ENCODE measurements around the gene C10orf88. TPM values are rescaled to one million over a fixed set of nuclear protein-coding genes. Genes with fewer than 3 reads are reported as not detected.

C10orf88 gene
- total RNA-seq, 1 donor from 2014 or later: 14.3 TPM

GRCh38 chr10:122894261-122894944 lies 59.6 kb downstream of the C10orf88 start:
- TF ChIP-seq, protein P1, sequence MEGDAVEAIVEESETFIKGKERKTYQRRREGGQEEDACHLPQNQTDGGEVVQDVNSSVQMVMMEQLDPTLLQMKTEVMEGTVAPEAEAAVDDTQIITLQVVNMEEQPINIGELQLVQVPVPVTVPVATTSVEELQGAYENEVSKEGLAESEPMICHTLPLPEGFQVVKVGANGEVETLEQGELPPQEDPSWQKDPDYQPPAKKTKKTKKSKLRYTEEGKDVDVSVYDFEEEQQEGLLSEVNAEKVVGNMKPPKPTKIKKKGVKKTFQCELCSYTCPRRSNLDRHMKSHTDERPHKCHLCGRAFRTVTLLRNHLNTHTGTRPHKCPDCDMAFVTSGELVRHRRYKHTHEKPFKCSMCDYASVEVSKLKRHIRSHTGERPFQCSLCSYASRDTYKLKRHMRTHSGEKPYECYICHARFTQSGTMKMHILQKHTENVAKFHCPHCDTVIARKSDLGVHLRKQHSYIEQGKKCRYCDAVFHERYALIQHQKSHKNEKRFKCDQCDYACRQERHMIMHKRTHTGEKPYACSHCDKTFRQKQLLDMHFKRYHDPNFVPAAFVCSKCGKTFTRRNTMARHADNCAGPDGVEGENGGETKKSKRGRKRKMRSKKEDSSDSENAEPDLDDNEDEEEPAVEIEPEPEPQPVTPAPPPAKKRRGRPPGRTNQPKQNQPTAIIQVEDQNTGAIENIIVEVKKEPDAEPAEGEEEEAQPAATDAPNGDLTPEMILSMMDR (IDR thresholded peaks at IDR 0.05; ENCODE audit: insufficient read depth, low read depth, low read length): no peak
- TF ChIP-seq EZH2 (IDR thresholded peaks at IDR 0.05; ENCODE audit: insufficient read depth, low read length): no peak
- Mint-ChIP-seq H3K36me3 (ENCODE audit: low read depth, unreplicated experiment) (no peaks in the 10 kb centered on the region), H3K4me1 (ENCODE audit: low read depth, unreplicated experiment) (no peaks in the 10 kb centered on the region), H3K27ac (ENCODE audit: unreplicated experiment) (no peak overlapping the region), H3K27me3 (ENCODE audit: low read depth, unreplicated experiment) (no peaks in the 10 kb centered on the region), H3K9me3 (ENCODE audit: unreplicated experiment) (no peaks in the 10 kb centered on the region), H3K4me3 (ENCODE audit: unreplicated experiment) (no peak overlapping the region)
- Histone ChIP-seq H2AFZ (ENCODE audit: low read depth, low read length) (no peak overlapping the region), H3K36me3 (ENCODE audit: insufficient read depth, low read length) (no peaks in the 10 kb centered on the region), H3K9ac (ENCODE audit: low read length) (no peak overlapping the region), H3K27me3 (ENCODE audit: insufficient read depth, low read length) (no peaks in the 10 kb centered on the region), H3K4me2 (ENCODE audit: low read length) (no peak overlapping the region), H4K20me1 (ENCODE audit: insufficient read depth, low read length) (no peaks in the 10 kb centered on the region), H3K9me3 (ENCODE audit: insufficient read depth, low read depth, low read length) (no peaks in the 10 kb centered on the region), H3K4me3 (ENCODE audit: insufficient read depth, low read depth, low read length) (no peak overlapping the region), H3K4me1 (ENCODE audit: insufficient read depth, low read length) (no peaks in the 10 kb centered on the region), H3K79me2 (ENCODE audit: insufficient read depth, low read length) (no peaks in the 10 kb centered on the region), H3K27ac (ENCODE audit: low read depth, low read length) (no peak overlapping the region)
- no peak for DNase-seq (ENCODE audit: low read depth)
- no peak for FAIRE-seq

GRCh38 chr10:122884166-122884565 lies 69.9 kb downstream of the C10orf88 start:
- no peaks in the 10 kb centered on the region for H3K36me3 Mint-ChIP-seq (ENCODE audit: low read depth, unreplicated experiment)
- H3K4me3 ChIP-seq (ENCODE audit: insufficient read depth, low read depth, low read length): no peak overlapping the region
- peaks cover 2% of the 10 kb centered on the region for H3K79me2 ChIP-seq (ENCODE audit: insufficient read depth, low read length)
- no peak overlapping the region for H2AFZ ChIP-seq (ENCODE audit: low read depth, low read length)
- no peaks in the 10 kb centered on the region for H4K20me1 ChIP-seq (ENCODE audit: insufficient read depth, low read length)
- peaks cover 7% of the 10 kb centered on the region for H3K27me3 Mint-ChIP-seq (ENCODE audit: low read depth, unreplicated experiment)
- no peak overlapping the region for H3K9ac ChIP-seq (ENCODE audit: low read length)
- H3K27me3 ChIP-seq (ENCODE audit: insufficient read depth, low read length): no peaks in the 10 kb centered on the region
- DNase-seq (ENCODE audit: low read depth) (no peak), FAIRE-seq (no peak)
- H3K4me1 Mint-ChIP-seq (ENCODE audit: low read depth, unreplicated experiment): no peaks in the 10 kb centered on the region
- no peaks in the 10 kb centered on the region for H3K4me1 ChIP-seq (ENCODE audit: insufficient read depth, low read length)
- H3K27ac ChIP-seq (ENCODE audit: low read depth, low read length): no peak overlapping the region
- H3K4me3 Mint-ChIP-seq (ENCODE audit: unreplicated experiment): no peak overlapping the region
- no peaks in the 10 kb centered on the region for H3K9me3 ChIP-seq (ENCODE audit: insufficient read depth, low read depth, low read length)
- no peak overlapping the region for H3K27ac Mint-ChIP-seq (ENCODE audit: unreplicated experiment)
- H3K9me3 Mint-ChIP-seq (ENCODE audit: unreplicated experiment): peaks cover under 1% of the 10 kb centered on the region
- no peak overlapping the region for H3K4me2 ChIP-seq (ENCODE audit: low read length)
- TF ChIP-seq EZH2 (IDR thresholded peaks at IDR 0.05; ENCODE audit: insufficient read depth, low read length): no peak
- TF ChIP-seq, protein P1 (IDR thresholded peaks at IDR 0.05; ENCODE audit: insufficient read depth, low read depth, low read length): no peak
- no peaks in the 10 kb centered on the region for H3K36me3 ChIP-seq (ENCODE audit: insufficient read depth, low read length)

- no peak overlapping the region for H3K4me2 ChIP-seq (ENCODE audit: low read length)
- no peak overlapping the region for H3K4me3 Mint-ChIP-seq (ENCODE audit: unreplicated experiment)
- no peak for TF ChIP-seq EZH2 (IDR thresholded peaks at IDR 0.05; ENCODE audit: insufficient read depth, low read length)
- TF ChIP-seq, protein P1 (IDR thresholded peaks at IDR 0.05; ENCODE audit: insufficient read depth, low read depth, low read length): no peak
- no peak overlapping the region for H3K9ac ChIP-seq (ENCODE audit: low read length)
- peaks cover 4% of the 10 kb centered on the region for H3K9me3 Mint-ChIP-seq (ENCODE audit: unreplicated experiment)
- no peaks in the 10 kb centered on the region for H4K20me1 ChIP-seq (ENCODE audit: insufficient read depth, low read length)
- H2AFZ ChIP-seq (ENCODE audit: low read depth, low read length): no peak overlapping the region
- H3K27me3 Mint-ChIP-seq (ENCODE audit: low read depth, unreplicated experiment): peaks cover 7% of the 10 kb centered on the region
- H3K4me1 Mint-ChIP-seq (ENCODE audit: low read depth, unreplicated experiment): no peaks in the 10 kb centered on the region
- peaks cover 7% of the 10 kb centered on the region for H3K4me1 ChIP-seq (ENCODE audit: insufficient read depth, low read length)
- FAIRE-seq: no peak
- H3K9me3 ChIP-seq (ENCODE audit: insufficient read depth, low read depth, low read length): no peaks in the 10 kb centered on the region
- no peak overlapping the region for H3K27ac Mint-ChIP-seq (ENCODE audit: unreplicated experiment)
- H3K27me3 ChIP-seq (ENCODE audit: insufficient read depth, low read length): no peaks in the 10 kb centered on the region
- no peak for DNase-seq (ENCODE audit: low read depth)
- no peaks in the 10 kb centered on the region for H3K36me3 ChIP-seq (ENCODE audit: insufficient read depth, low read length)
- no peak overlapping the region for H3K4me3 ChIP-seq (ENCODE audit: insufficient read depth, low read depth, low read length)
- peaks cover 14% of the 10 kb centered on the region for H3K79me2 ChIP-seq (ENCODE audit: insufficient read depth, low read length)
- H3K27ac ChIP-seq (ENCODE audit: low read depth, low read length): no peak overlapping the region
- H3K36me3 Mint-ChIP-seq (ENCODE audit: low read depth, unreplicated experiment): no peaks in the 10 kb centered on the region
Observed at GRCh38 chr10:122882766-122883165, 71.3 kb downstream of the C10orf88 start.
